Keratinocyte (primary cell): ENCODE data around the gene DDX43. TPM values are rescaled to one million over a fixed set of nuclear protein-coding genes. Genes with fewer than 3 reads are reported as not detected.

Experiments used
- DNase-seq: peaks from one replicate; pipeline ENCODE4 v3.0.0-alpha.2; 2011; ENCODE audit warnings: low read depth, missing footprints, low spot score
- FAIRE-seq: peaks from 2 replicates; lab custom pipeline; 2011; peaks lifted over from hg19 to GRCh38; lab: Jason Lieb, UNC
- H2AFZ ChIP-seq: 2 replicates; pipeline ENCODE4 v1.6.0; 2012; ENCODE audit warnings: low read length, control low read depth, inconsistent platforms; ENCODE audit not compliant: control insufficient read depth
- H3K27ac ChIP-seq: 2 replicates; pipeline ENCODE4 v1.5.1; 2011; ENCODE audit warnings: low read length; ENCODE audit not compliant: control insufficient read depth, insufficient read depth
- H3K27me3 ChIP-seq: 3 replicates; pipeline ENCODE4 v1.6.0; 2011; ENCODE audit warnings: low read length; ENCODE audit not compliant: control insufficient read depth, insufficient read depth; ENCODE audit errors: extremely low read depth
- H3K36me3 ChIP-seq, 2 experiments: 2 replicates in 1 of 2; 3 replicates in 1 of 2; pipeline ENCODE4 v1.5.1; 2011; ENCODE audit warnings: low read length in 2 of 2, mild to moderate bottlenecking in 1 of 2; ENCODE audit not compliant: control insufficient read depth in 2 of 2, insufficient read depth in 2 of 2; ENCODE audit errors: extremely low read depth in 1 of 2
- H3K4me1 ChIP-seq: 3 replicates; pipeline ENCODE4 v1.5.1; 2011; ENCODE audit warnings: low read length; ENCODE audit not compliant: control insufficient read depth, insufficient read depth; ENCODE audit errors: extremely low read depth
- H3K4me2 ChIP-seq: 3 replicates; pipeline ENCODE4 v1.6.0; 2011; ENCODE audit warnings: low read depth, low read length; ENCODE audit not compliant: control insufficient read depth, insufficient read depth; ENCODE audit errors: extremely low read depth
- H3K4me3 ChIP-seq, 3 experiments: fragments of 200-600 bp in 1 of 3; sonication (generic) in 1 of 3; 2 replicates in 2 of 3; 3 replicates in 1 of 3; pipeline ENCODE4 v1.5.1; 2011 to 2016; ENCODE audit warnings: low read length in 3 of 3, mild to moderate bottlenecking in 3 of 3, control low read depth in 2 of 3, inconsistent platforms in 1 of 3, low read depth in 1 of 3, mixed read lengths in 1 of 3, mixed run types in 1 of 3, moderate library complexity in 1 of 3; ENCODE audit not compliant: control insufficient read depth in 2 of 3, insufficient read depth in 2 of 3; ENCODE audit errors: extremely low read depth in 1 of 3
- H3K79me2 ChIP-seq: 2 replicates; pipeline ENCODE4 v1.6.0; 2012; ENCODE audit warnings: low read length; ENCODE audit not compliant: control insufficient read depth, insufficient read depth
- H3K9ac ChIP-seq: 3 replicates; pipeline ENCODE4 v1.6.0; 2011; ENCODE audit warnings: low read length; ENCODE audit not compliant: control insufficient read depth, insufficient read depth; ENCODE audit errors: extremely low read depth
- H3K9me1 ChIP-seq: 3 replicates; pipeline ENCODE4 v1.6.0; 2011; ENCODE audit warnings: low read length; ENCODE audit not compliant: control insufficient read depth, insufficient read depth; ENCODE audit errors: extremely low read depth
- H3K9me3 ChIP-seq: 2 replicates; pipeline ENCODE4 v1.5.1; 2012; ENCODE audit warnings: low read depth, low read length; ENCODE audit not compliant: control insufficient read depth
- H4K20me1 ChIP-seq: 3 replicates; pipeline ENCODE4 v1.6.0; 2011; ENCODE audit warnings: low read length; ENCODE audit not compliant: control insufficient read depth, insufficient read depth; ENCODE audit errors: extremely low read depth
- EZH2 ChIP-seq: IDR thresholded peaks from one replicate; pipeline ENCODE4 v1.6.1; 2012; ENCODE audit warnings: inconsistent platforms, mild to moderate bottlenecking, low read length, moderate library complexity
- dilution Hi-C: fragments of 300-500 bp; cut with MboI; formaldehyde crosslinking; loops from one replicate; pipeline ENCODE4 v1.7.0; 2020; ENCODE audit warnings: low sequenced_read_pairs; ENCODE audit not compliant: extremely low pct_ligation_motif_present
- polyA plus RNA-seq, 5 experiments: library from polyadenylated mRNA; depleted of rRNA in 3 of 5; stranded (reverse) in 3 of 5; stranded (forward) in 1 of 5; unstranded in 1 of 5; fragments of >200 nt; gene quantifications; 1 replicate in 1 of 5; 2 replicates in 3 of 5; 3 replicates in 1 of 5; pipeline versions ENCODE4 v1.2.1 to v1.2.3, GENCODE V29; 2011 to 2012; ENCODE audit warnings: missing spikeins in 2 of 5, low read depth in 1 of 5, low replicate concordance in 1 of 5
- TF ChIP-seq, protein P1 (sequence below), 3 experiments: IDR thresholded peaks in 1 of 3; conservative IDR thresholded peaks in 1 of 3; optimal IDR thresholded peaks in 1 of 3; 2 replicates in 2 of 3; 3 replicates in 1 of 3; pipeline versions ENCODE3 to v1.5.1; 2011; ENCODE audit warnings: low read length in 3 of 3, mild to moderate bottlenecking in 3 of 3, moderate library complexity in 2 of 3, control low read depth in 1 of 3, inconsistent platforms in 1 of 3; ENCODE audit not compliant: insufficient read depth in 2 of 3; ENCODE audit errors: extremely low read depth in 1 of 3

Gene DDX43
- polyA plus RNA-seq, 1 donor (not counting 4 experiments of a cell fraction or from before 2014, with no cell fraction given) = 0.33 TPM

GRCh38 chr6:73364549-73364948, 30.1 kb upstream of the DDX43 start:
- Histone ChIP-seq H3K4me3 (no peak overlapping the region), H3K27me3 (no peaks in the 10 kb centered on the region), H3K79me2 (no peaks in the 10 kb centered on the region), H3K36me3 (no peaks in the 10 kb centered on the region), H3K4me2 (no peak overlapping the region), H2AFZ (no peak overlapping the region), H4K20me1 (no peaks in the 10 kb centered on the region), H3K27ac (no peak overlapping the region), H3K4me1 (no peaks in the 10 kb centered on the region), H3K9me1 (peaks cover 2% of the 10 kb centered on the region), H3K9me3 (no peaks in the 10 kb centered on the region), H3K9ac (no peak overlapping the region)
- DNase-seq = no peak
- TF ChIP-seq EZH2 = no peak
- TF ChIP-seq, protein P1, sequence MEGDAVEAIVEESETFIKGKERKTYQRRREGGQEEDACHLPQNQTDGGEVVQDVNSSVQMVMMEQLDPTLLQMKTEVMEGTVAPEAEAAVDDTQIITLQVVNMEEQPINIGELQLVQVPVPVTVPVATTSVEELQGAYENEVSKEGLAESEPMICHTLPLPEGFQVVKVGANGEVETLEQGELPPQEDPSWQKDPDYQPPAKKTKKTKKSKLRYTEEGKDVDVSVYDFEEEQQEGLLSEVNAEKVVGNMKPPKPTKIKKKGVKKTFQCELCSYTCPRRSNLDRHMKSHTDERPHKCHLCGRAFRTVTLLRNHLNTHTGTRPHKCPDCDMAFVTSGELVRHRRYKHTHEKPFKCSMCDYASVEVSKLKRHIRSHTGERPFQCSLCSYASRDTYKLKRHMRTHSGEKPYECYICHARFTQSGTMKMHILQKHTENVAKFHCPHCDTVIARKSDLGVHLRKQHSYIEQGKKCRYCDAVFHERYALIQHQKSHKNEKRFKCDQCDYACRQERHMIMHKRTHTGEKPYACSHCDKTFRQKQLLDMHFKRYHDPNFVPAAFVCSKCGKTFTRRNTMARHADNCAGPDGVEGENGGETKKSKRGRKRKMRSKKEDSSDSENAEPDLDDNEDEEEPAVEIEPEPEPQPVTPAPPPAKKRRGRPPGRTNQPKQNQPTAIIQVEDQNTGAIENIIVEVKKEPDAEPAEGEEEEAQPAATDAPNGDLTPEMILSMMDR (optimal IDR thresholded peaks at IDR 0.05 in 1 of 3, IDR thresholded peaks at IDR 0.05 in 1 of 3, conservative IDR thresholded peaks at IDR 0.05 in 1 of 3; ENCODE audit: extremely low read depth in 1 of 3, insufficient read depth in 2 of 3, low read length in 3 of 3) = no peak
- dilution Hi-C loops = no loop called here
- FAIRE-seq = no peak

DNA sequence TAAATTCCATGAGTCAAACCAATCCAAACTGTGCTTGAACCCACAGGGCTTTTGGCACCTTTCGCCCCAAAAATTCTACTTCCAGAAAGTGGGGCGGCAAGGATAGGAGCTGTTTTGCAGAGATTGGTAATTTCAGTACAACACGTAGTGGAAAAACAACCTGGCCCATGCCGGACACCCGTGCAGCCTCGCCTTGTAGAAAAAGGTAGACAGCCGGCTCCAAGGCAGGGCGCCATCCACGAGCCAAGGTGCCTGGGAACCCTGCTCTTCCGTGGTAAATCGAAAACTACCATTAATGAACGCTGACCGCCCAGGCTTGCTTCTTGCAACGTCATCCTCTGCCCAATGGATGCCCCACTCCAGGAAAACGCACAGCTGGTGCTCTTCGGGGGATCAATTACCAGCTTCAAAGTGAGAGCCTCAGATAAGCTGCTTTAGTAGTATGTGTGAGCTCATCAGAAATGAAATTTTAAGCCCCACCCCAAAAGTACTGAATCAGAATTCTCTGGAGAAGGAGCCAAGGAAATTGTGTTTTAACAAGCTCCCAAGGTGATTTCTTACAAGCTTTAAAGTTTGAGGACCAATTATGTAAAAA, 26.8 kb upstream of the DDX43 start:
- H3K9me1 ChIP-seq = peaks cover 2% of the 10 kb centered on the region
- no peaks in the 10 kb centered on the region for H3K4me1 ChIP-seq
- DNase-seq (no peak), FAIRE-seq (no peak)
- dilution Hi-C loops = no loop called here
- H3K9me3 ChIP-seq = no peaks in the 10 kb centered on the region
- no peaks in the 10 kb centered on the region for H4K20me1 ChIP-seq
- no peaks in the 10 kb centered on the region for H3K27me3 ChIP-seq
- TF ChIP-seq EZH2 = no peak
- TF ChIP-seq, protein P1 (optimal IDR thresholded peaks at IDR 0.05 in 1 of 3, IDR thresholded peaks at IDR 0.05 in 1 of 3, conservative IDR thresholded peaks at IDR 0.05 in 1 of 3; ENCODE audit: extremely low read depth in 1 of 3, insufficient read depth in 2 of 3, low read length in 3 of 3) = no peak
- H2AFZ ChIP-seq = peak overlapping the region; percentile 41
- no peaks in the 10 kb centered on the region for H3K79me2 ChIP-seq
- no peak overlapping the region for H3K27ac ChIP-seq
- peak overlapping the region in 1 of 3 experiments; percentile 2 for H3K4me3 ChIP-seq
- no peaks in the 10 kb centered on the region for H3K36me3 ChIP-seq
- H3K4me2 ChIP-seq = peak overlapping the region; percentile 38
- H3K9ac ChIP-seq = no peak overlapping the region
